ENCODE results near the gene STK26.

GRCh38 chrX:131979116-131979515 lies 44.0 kb upstream of the STK26 start:
- TF ChIP-seq, protein P1, sequence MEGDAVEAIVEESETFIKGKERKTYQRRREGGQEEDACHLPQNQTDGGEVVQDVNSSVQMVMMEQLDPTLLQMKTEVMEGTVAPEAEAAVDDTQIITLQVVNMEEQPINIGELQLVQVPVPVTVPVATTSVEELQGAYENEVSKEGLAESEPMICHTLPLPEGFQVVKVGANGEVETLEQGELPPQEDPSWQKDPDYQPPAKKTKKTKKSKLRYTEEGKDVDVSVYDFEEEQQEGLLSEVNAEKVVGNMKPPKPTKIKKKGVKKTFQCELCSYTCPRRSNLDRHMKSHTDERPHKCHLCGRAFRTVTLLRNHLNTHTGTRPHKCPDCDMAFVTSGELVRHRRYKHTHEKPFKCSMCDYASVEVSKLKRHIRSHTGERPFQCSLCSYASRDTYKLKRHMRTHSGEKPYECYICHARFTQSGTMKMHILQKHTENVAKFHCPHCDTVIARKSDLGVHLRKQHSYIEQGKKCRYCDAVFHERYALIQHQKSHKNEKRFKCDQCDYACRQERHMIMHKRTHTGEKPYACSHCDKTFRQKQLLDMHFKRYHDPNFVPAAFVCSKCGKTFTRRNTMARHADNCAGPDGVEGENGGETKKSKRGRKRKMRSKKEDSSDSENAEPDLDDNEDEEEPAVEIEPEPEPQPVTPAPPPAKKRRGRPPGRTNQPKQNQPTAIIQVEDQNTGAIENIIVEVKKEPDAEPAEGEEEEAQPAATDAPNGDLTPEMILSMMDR (IDR thresholded peaks at IDR 0.05; ENCODE audit: borderline replicate concordance, extremely low read depth, low read length, poor library complexity, severe bottlenecking), result no peak
- TF ChIP-seq EZH2 (IDR thresholded peaks at IDR 0.05; ENCODE audit: borderline replicate concordance, low read depth, low read length, severe bottlenecking), result no peak
